CD4-positive, alpha-beta T cell treated with Interleukin-17A for 1 hour (primary cell): ENCODE data around the gene ITGA11.
A peak's percentile ranks its signal among the peaks of the same experiment; 100 is the strongest.

Experiments
- DNase-seq: peaks from one replicate; pipeline ENCODE4 v3.0.0-alpha.2; 2020

Gene ITGA11

DNA sequence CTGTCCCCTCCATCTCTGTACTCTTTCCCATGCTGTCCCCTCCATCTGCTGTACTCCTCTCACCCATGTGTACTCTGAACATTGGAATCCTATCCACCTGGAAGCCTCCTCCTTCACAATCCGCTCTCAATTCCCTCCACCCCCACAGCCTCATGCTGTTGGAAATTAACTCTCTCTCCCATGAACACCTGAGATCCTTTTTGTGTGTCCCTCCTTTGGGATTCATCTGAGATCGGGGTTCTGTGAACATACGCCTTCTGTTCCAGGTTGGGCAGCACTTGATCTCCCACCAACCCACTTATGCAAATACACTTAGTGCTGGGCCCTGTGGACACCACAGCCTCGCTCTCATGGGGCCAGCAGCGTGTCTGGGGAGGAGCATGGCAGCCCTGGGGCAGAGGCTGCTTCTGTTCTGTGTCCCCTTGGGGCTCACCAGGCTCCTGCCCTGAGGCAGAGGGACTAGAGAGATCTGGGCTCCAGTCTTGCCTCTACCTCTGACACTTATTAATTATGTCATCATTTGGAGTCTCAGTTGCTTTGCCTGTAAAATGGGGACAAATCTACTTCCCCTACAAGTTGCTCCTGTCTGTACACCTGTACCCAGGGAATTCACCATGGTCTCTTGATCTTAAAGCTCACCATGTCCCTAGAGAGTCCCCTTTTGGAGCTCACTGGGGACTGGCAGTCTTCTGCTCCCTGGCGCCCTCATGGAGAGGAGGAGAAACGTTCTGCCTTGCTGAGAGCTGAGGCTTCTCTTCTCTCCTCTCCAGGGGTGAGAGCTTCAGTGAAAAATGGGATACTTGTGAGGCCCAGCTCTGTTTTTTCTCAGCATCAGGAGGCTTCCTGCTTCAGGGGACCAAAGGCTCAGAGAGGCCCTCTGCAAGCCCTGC, 42.7 kb downstream of the ITGA11 start:
- DNase-seq = no peak

DNA sequence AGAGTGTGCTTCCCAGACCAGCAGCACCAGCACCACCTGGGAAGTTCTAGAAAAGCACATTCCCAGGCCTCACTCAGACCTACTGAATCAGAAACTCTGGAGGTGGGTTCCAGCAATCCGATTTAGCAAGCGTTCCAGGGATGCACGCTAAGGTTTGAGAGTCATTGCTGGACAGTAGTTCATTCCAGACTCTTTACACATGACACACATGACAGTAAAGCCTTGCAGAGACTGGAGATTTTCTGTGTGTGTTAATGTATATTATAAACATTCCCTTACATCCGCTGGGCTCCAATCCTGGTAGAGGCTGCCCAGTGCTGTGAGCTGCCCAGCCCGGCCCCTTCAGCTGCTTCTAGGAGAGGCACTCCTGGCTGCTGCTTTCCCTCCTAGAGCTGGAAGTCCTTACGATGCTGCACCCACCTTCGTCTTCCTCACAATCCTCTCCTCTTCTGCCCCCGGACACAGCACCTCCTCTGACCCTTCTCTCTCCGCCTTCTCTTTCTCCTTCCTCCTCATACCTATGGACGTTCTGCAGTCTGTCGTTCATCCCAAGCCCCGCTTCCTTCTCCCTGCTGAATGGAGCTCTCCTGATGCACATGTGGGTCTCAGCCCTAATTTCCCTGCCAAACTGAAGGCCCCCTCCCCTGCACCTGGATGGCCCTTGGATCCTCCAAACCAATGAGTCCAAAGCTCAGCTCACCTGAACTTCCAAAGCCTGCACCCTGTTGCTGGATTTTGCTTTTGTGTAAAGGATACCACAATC, 44.4 kb downstream of the ITGA11 start:
- no peak for DNase-seq

DNA sequence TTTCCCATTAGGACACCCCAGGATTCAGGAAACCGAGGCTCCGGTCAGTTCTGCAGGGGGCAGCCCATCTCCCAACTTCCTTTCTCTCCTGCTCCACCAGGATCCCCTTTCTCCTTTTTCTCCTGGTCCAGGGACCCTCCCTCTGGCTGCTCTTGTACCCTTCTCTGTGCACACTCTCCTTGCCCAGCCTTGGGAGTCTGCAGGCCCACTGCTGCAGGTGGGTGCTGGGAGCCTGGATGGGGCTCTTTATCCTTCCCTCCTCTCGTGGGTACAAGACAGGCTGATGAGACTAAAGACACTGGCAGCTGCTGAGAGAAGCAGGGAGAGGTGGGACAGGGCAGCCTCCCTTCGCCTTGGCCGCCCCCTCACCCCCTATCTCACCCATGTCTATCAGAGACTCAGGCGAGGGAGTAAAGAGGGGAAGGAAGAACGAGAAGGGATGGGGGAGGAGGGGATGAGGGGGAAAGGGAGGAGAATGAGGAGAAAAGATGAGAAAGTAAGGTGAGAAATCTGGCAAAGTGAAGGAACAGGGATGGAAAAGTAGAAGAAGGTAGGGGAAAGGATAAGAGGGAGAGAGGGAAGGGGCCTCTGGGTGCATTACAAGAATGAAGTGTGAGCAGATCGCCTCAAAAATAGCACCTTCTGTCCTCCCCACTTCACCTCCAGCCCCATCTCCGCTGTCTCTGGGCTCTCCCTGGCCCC, 45.2 kb downstream of the ITGA11 start:
- DNase-seq = no peak

DNA sequence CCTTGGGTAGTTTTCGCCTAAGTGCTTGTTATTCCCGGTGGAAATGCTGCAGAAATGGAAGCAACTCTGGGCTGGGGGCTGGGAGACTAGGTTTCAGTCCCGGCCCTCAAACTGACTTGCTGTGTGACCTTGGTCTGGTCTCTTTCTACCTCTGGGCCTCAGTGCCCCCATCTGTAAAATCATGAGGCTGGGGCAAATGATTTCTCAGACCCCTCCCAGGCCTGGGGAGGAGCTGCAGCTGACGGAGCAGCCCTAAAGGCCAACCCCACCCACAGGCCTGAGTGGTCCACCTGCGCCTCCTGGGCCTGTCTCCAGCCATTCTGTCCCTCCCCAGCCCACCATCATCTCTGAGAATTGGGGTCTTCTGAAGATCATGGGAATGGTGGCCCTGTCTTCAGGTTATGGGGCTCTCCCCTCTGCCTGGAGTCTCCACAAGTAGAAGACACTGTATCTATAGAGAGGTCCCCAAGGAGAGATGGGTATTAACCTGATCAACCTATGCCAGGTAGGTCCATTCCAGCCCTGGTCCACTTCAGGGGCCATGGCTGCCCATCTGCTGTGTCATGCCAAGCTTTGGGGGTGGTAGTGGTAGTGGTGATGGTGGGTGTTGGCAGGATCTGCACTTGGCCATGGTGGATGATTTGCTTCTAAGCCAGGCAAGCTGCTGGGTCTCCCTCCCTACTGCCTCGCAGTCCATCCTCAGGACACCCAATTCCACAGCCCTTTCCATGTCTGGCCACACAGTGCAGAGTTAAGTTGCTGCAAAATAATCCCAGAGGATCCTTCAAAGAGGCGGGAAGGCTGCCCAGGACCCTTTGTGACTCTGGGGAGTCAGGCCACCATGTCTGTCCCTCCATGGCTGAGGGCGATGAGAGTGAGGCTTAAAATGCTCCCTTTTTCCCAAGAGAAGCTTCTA, 46.0 kb downstream of the ITGA11 start:
- DNase-seq = no peak

DNA sequence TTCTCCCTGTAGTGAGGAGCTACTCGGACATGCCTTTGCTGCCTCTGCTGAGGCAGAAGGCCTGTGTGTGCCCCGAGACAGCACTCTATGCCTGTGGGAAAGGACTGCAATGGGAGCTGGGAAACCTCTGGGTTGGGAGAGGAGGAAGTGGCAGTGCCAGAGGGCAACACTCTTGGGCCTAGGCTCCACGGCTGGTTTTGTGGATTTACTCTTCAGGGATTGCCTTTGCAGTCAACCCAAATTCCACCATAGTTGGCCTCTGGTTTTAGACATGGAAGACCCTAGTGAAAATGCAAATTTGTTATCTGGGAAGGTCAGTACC, 46.8 kb downstream of the ITGA11 start:
- DNase-seq = no peak

DNA sequence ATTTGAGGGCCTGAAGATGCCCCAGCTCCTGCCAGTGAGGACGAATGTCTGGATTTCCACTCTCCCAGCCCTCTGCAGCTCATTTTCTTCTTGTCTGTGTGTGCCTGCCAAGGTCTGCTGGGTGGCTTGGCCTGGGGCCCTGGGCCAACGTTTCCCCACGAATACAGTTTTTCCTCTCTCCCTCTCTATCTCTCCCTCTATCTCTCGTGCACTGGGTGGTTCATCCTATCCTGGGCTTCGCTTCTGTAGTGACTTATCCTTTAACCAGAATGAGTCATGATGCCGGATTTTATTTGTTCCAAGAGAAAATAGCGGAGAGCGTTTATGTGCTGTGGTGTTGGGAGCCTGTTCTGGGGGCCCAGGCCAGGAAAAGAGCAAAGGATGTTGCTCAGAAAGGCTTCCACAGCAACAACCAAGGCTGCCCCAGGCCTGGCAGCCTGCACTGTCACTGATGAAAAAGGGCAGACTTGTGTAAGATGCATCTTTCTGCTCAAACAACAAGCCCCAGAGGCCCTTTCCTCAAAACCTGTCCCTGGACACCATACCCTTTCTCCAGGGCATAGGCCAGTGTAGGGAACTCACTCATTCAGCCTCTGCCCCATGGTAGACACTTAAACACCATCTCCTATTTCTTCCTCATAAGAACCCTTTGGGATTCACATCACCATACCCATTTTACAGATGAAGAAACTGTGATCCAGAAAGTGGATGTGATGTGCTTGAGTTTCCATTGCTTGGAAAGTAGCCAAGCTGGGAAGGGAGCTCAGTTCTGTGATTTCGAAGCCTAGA, 47.3 kb downstream of the ITGA11 start:
- no peak for DNase-seq

DNA sequence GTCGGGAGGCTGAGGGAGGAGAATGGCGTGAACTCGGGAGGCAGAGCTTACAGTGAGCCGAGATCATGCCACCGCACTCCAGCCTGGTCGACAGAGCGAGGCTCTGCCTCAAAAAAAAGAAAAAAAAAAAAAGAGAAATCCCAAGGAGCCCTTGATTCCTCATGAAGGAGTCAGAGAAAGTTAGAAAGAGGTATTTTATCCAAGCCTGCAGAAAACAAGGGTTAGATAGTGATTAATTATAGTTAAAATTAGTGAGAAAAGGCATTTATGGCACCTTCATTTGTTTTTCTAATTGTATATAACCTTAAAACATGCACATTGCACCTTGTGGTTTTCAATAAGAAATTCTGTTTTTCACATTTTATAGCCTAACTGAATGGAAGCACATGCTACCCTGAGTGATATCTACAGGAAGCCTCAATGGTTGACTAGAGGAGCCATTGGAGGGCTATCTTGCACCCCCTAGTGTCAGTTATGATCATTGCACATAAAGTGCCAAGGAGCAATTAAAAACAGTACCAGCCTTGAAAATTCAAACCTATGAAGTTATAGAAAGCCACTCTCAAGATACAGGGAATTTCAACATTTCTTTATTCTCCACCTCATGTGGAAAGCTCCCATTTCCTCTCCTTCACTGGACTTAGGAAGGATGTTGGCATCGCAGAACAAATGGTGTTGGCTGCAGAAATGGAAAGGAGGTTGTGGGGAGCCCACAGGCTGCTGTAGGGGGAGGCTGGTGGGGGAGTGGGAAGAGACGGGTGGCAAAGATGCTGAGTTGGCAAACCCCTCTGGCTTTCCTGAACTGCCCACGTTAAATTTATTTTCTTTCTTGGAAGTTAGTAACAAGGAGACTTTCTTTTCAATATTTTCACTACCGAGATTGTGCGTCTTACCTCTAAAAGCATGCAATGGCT, 48.5 kb downstream of the ITGA11 start:
- DNase-seq = peak; percentile 64

DNA sequence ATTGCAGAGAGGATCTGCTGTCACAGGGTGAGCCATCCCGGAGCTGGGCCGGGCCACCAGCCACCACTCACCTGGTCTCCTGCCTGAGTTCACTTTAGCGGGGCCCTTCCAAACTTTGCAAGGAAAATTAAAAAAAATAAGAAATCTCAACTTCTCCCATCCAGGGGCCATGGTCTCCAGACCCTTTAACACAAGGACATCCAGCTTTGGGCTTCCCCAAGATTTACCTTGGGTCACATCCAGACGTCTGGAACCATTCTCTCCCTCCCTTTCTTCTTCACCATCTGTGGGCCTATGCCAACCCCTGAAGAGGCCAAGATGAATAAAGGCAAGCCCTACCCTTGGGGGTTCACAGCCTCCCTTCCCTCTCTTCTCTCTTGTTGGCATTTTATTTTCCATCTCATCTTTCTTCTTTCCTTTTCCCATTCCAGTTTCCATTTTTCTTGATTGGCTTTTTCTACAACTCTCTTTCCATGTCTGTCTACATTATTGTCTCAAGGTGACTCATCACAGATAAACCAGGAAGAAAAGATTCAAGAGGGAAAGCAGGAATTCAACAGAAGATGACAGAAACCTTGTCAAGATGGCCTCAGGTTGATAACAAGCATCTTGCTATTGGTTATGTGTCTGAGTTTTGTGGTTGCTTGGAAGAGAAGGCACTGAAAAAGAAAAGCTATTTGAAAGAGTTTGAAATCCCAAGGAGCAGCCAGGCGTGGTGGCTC, 49.5 kb downstream of the ITGA11 start:
- DNase-seq = no peak

DNA sequence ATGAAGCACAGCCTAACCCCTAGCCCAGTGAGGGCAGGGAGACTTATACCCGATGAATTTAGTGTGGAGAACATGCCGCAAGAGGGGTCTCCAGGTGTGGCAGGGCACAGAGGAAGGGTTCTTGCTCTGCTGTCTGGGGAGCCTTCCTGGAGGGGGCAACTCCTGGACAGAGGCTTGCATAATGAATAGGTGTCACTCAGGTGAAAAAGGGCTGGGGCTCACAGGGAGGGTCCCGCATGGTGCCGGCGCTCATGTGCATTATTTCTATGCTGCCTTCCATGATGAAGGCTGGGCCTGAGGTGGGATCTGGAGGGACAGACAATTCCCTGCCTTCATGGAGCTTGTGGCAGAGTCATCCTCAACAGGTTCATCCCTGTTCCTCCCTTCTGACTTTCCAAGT, 51.5 kb downstream of the ITGA11 start:
- no peak for DNase-seq

DNA sequence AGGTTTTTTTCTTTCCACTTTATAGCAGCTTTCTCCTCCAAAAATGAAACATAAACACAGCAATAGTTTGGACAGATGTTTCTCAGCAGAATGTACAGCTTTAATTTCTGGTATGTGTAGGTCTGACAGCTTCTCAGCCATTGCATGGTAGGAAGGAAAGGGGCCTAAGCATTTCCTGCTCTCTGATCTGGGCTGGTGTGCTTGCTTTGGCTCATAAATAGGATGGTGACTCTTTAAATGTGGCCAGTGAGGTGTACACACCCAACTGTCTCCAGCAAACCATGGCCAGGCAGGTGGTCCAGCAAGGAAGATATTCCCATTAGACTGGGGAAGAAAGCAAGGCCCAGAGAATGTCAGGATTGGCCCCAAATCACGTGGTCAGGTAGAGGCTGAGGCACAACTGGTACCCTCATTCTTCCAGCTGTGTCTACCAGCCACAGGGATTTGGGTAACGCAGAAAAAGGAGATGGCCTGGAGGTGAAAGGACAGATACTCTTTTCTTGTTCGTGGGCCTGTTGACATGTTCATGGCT, 52.1 kb downstream of the ITGA11 start:
- DNase-seq = no peak

DNA sequence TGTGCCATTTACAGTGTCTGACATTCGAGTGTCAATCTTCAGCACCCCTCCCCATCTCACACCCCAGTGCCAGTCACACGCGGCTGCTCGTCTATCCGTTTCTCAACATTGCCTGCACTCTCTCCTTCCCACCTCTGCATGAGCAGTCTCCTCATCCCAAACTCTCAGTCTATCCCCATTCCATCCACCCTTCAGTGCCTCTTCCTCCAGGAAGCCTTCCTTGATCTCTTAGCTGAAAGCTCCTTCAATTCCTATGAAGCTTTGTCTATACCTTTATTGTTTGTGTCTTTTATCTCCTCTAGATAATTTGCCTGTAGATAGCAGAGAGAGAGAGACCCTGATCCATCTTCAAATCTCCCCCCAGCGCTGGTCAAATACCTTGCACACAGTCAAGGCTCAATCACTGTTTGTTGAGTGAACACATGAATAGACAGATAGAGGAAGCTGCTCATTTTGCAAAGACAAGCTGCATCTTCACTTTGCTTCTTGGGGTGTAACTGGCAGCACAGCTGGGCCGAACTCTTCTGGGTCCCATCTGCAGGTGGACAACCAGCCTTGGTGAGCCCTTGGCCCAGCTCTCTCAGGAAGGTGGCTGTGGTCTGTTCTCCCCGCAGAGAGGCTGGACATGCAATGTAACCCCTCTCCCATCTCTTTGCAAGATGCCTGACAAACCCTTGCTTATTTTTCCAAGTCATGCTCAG, 52.8 kb downstream of the ITGA11 start:
- no peak for DNase-seq

DNA sequence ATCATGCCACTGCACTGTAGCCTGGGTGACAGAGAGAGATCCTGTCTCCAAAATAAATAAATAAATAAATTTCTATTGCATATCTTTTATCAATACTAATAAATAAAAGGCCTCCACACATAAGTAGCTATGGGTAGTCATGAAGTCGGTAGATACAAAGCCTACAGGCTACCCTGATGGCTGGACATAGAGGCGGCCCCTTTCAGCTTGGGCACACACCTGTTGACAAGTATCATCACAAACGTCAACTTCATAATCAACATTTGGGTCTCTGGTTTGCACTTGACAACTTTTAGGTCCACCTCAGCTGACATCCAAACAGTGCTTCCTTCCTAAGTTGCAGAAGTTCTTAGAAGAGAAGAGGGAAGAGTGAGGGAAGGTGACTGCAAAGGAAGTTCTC, 53.4 kb downstream of the ITGA11 start:
- DNase-seq = no peak

DNA sequence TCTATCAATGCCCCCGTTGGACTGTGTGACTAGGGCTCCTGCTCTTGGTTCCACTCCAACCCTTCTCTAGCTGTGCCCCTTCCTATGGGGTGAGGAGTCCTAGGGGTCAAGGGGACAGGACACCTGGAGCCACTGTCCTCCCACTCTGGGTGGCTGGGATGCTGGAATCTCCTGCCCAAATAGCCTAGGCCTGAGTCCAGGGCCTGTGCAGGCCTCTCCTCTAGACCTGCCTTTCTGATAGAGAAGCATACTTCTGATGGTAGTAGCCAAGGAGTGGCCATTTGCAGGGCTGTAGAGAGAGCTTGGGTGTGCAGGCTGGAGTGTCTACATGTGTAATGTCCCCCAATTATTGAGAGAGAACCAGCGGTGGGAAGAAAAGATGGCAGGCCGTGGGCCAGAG, 54.2 kb downstream of the ITGA11 start:
- no peak for DNase-seq

DNA sequence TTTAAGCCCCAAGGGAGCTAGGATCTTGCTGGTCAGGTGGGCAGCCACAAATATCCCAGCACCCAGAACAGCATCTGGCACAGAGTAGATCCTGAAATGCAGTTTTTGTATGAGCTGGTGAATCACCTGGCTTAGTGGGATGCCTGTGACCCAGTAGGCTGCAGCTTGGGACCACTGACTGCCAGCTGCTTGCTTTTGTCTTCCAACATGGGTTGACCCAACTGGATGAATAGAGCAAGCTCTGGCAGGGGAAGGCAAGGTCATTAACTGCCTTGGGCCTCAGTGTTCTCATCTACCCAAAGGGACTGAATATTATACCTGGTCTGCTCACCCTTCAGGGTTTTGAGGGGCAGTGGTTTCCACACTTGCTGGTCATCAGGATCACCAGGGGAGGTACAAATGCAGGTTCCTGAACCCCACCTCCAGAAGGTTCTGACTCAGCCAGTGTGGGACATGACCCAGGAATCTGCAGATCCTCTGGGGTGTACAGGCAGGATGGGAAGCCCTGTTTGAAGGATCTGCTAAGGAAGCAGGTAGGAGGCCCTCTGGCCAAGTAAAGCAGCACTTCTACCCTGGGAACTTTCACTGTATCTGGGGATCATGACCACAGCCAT, 55.4 kb downstream of the ITGA11 start:
- no peak for DNase-seq

DNA sequence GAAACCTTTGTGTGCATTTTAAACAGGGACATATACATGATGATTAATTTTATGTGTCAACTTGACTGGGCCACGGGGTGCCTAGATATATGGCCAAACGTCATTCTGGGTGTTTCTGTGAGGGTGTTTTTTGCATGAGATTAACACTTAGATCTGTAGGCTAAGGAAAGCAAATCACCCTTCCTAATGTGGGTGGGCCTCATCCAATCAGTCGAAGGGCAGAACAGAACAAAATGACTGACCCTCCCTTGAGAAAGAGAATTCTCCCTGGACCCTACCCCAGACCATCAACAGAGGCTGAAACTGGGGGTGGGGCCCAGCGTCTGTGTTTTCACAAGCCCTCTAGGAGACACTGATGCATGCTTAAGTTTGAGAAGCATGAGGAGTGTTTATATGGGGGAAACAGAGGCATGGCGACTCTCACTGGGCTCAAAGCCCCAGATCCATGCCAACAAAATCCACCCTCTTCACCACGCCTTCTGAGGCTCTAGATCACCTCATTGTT, 56.2 kb downstream of the ITGA11 start:
- DNase-seq = no peak

DNA sequence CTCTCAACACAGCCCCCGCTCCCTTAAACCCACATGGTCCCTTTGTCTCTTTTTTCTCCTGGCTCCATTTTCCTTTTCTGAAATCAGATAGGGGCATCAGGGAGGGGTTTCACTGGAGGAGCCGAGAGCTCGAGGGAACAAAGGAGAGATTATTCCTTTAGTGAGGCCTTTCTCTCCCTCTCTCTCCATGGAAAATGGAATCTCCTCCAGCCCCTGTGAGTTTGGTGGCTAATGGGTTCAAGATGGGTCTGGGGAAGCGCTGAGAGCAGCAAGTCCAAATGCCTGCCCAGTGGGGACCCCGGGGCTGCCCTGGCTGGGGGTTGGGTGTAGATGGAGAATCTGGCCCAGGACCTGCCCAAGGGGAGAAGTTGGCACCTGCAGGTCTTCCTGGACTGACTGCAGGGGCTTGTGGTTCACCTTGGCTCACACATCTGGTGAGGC, 56.8 kb downstream of the ITGA11 start:
- no peak for DNase-seq

DNA sequence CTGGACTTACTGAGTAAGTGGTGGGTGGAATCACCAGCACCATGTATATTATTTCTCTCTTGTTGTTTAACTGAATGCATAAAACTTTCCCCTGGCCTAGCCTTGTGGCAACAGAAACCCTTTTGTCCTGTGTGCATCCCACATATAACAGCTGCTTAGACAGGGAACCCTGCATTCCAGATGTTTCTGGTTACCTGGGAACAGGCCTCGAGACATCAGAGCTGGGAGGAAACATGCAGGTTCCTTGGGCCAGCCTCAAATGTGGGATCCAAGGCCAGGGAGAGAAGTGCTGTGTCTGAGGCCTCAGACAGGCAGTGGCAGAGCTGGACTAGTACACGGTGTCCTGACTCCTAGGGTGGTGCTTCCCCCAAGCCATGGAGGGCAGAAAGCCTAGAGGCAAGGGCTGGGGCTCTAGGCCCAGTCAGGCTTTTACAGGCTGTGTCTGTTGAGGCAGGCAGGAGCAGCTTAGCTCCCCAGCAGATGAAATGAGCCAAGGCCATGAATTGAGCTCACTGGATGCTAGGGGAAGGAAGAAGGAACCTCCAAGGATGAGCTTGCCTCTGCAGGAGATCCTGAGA, 57.7 kb downstream of the ITGA11 start:
- DNase-seq = no peak

DNA sequence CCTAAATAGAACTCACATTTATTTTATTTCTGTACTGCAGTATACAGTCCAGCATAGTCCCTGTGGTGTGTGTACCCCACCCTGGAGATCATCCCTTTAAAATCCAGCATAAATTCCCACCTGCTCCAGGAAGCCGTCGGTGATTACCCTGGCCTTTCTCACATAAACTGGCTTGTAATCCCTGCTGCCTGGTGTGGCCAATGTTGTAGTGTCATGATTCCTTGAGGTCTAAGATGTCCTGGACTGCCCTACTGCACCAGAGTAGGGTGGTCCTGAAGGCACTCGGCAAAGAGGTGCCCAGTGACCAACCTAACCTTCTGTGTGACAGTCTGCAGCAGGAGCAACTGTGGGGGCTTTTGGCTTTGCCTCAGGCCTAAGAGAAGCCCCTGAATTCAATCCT, 58.9 kb downstream of the ITGA11 start:
- no peak for DNase-seq
